NCI-H1048 (cell line): ENCODE results near the gene LIMS4.
"Not testable (repeated sequence)": the region's sequence is repeated elsewhere in the genome, so short reads cannot be mapped to it uniquely, and the experiment has no call there.

Experiments
- DNase-seq: peaks from one replicate; lab custom pipeline; 2025; lab: John Stamatoyannopoulos, UW

The LIMS4 gene

GRCh38 chr2:110472171-110473058 lies at the start of gene LIMS4:
Gene LIMS4, minus strand, starts transcription at chr2:110472816. Its CDS starts 38 bp downstream, at chr2:110472778.
- not testable (repeated sequence) for DNase-seq

- DNase-seq: not testable (repeated sequence)
Observed at GRCh38 chr2:110499755-110500377, 27.2 kb upstream of the LIMS4 start.

GRCh38 chr2:110496027-110496426 lies 23.4 kb upstream of the LIMS4 start:
- not testable (repeated sequence) for DNase-seq

GRCh38 chr2:110494488-110494887 lies 21.9 kb upstream of the LIMS4 start:
- DNase-seq: not testable (repeated sequence)

- not testable (repeated sequence) for DNase-seq
Observed at GRCh38 chr2:110488991-110489390, 16.4 kb upstream of the LIMS4 start.

GRCh38 chr2:110482697-110483096 lies 10.1 kb upstream of the LIMS4 start:
- DNase-seq: not testable (repeated sequence)

GRCh38 chr2:110481200-110481599 lies 8.6 kb upstream of the LIMS4 start:
- DNase-seq: not testable (repeated sequence)

- not testable (repeated sequence) for DNase-seq
Observed at GRCh38 chr2:110480084-110480483, 7.5 kb upstream of the LIMS4 start.

- not testable (repeated sequence) for DNase-seq
Observed at GRCh38 chr2:110477370-110477769, 4.8 kb upstream of the LIMS4 start.

GRCh38 chr2:110476952-110477351 lies 4.3 kb upstream of the LIMS4 start:
- DNase-seq: not testable (repeated sequence)

GRCh38 chr2:110475627-110476359 lies 3.2 kb upstream of the LIMS4 start:
- DNase-seq: not testable (repeated sequence)

- DNase-seq: not testable (repeated sequence)
Observed at GRCh38 chr2:110474898-110475297, 2.3 kb upstream of the LIMS4 start.

GRCh38 chr2:110473059-110473358 lies 393 bp upstream of the LIMS4 start:
- DNase-seq: not testable (repeated sequence)

GRCh38 chr2:110468921-110469320 lies 3.7 kb downstream of the LIMS4 start:
- not testable (repeated sequence) for DNase-seq

GRCh38 chr2:110465312-110465711 lies 7.3 kb downstream of the LIMS4 start:
- not testable (repeated sequence) for DNase-seq

GRCh38 chr2:110462458-110462857 lies 10.2 kb downstream of the LIMS4 start:
- DNase-seq: not testable (repeated sequence)

- DNase-seq: not testable (repeated sequence)
Observed at GRCh38 chr2:110460318-110460717, 12.3 kb downstream of the LIMS4 start.

- not testable (repeated sequence) for DNase-seq
Observed at GRCh38 chr2:110457214-110457590, 15.4 kb downstream of the LIMS4 start.

GRCh38 chr2:110456291-110457213 lies 16.1 kb downstream of the LIMS4 start:
- DNase-seq: not testable (repeated sequence)

- DNase-seq: not testable (repeated sequence)
Observed at GRCh38 chr2:110455080-110455670, 17.4 kb downstream of the LIMS4 start.

- not testable (repeated sequence) for DNase-seq
Observed at GRCh38 chr2:110450951-110451350, 21.7 kb downstream of the LIMS4 start.
